ENCODE results near the gene KMT5B. TPM values are rescaled to one million over a fixed set of nuclear protein-coding genes. Genes with fewer than 3 reads are reported as not detected.

KMT5B gene
- total RNA-seq, 1 experiment from 2014 or later, result 35.1 TPM

- RAD21 ChIA-PET (ENCODE audit: low non-redundant PET in 1 of 2, low total read pairs in 2 of 2, uncharacterized antibody in 2 of 2, unreplicated experiment in 2 of 2), result no interaction called here
- peaks cover 98% of the 10 kb centered on the region for H3K79me2 ChIP-seq (ENCODE audit: insufficient read depth, low read length)
- intact Hi-C loops (cut with micrococcal nuclease), result no loop called here
Observed at GRCh38 chr11:68201492-68201891, 11.6 kb downstream of the KMT5B start.

GRCh38 chr11:68200639-68201038, 12.5 kb downstream of the KMT5B start:
- no TSS peak for BruUV-seq (replicated peaks)
- no peak overlapping the region for H3K27ac ChIP-seq (ENCODE audit: low read depth, low read length)
- H4K20me1 ChIP-seq (ENCODE audit: insufficient read depth), result peaks cover 5% of the 10 kb centered on the region; the same call in 1 of the 2 replicates
- no peak for TF ChIP-seq ZNF274 (IDR thresholded peaks at IDR 0.05; ENCODE audit: low read depth, low read length)
- no peak for TF ChIP-seq CEBPB (IDR thresholded peaks at IDR 0.05; ENCODE audit: low read depth)
- no peak for TF ChIP-seq RAD21 (IDR thresholded peaks at IDR 0.05; ENCODE audit: low read depth)
- no peak for TF ChIP-seq MAX (IDR thresholded peaks at IDR 0.05)
- no peak for TF ChIP-seq ELF1 (IDR thresholded peaks at IDR 0.05; ENCODE audit: borderline replicate concordance, low read depth)
- no peak for TF ChIP-seq JUND (IDR thresholded peaks at IDR 0.05)
- TF ChIP-seq ZFX (IDR thresholded peaks at IDR 0.05), result no peak
- H3K79me2 ChIP-seq (ENCODE audit: insufficient read depth, low read length), result peaks cover 98% of the 10 kb centered on the region
- no peaks in the 10 kb centered on the region for H3K9me2 ChIP-seq (ENCODE audit: insufficient read depth)
- no peak overlapping the region for H3K4me2 ChIP-seq (ENCODE audit: low read length)
- no peaks in the 10 kb centered on the region for H3K36me3 ChIP-seq (ENCODE audit: control insufficient read depth in 1 of 2, insufficient read depth in 2 of 2, low read length in 2 of 2)
- no peaks in the 10 kb centered on the region for H3K9me3 ChIP-seq (ENCODE audit: control insufficient read depth in 1 of 2, insufficient read depth in 1 of 2, low read depth in 1 of 2, low read length in 2 of 2)
- H2AFZ ChIP-seq (ENCODE audit: low read depth, low read length, poor library complexity, severe bottlenecking), result no peak overlapping the region
- intact Hi-C loops (cut with micrococcal nuclease), result no loop called here
- RAD21 ChIA-PET (ENCODE audit: low non-redundant PET in 1 of 2, low total read pairs in 2 of 2, uncharacterized antibody in 2 of 2, unreplicated experiment in 2 of 2), result no interaction called here
- ATAC-seq, result no peak
- no peaks in the 10 kb centered on the region for H3K27me3 ChIP-seq (ENCODE audit: insufficient read depth, low read length)
- POLR2A ChIA-PET, result no interaction called here
- no peaks in the 10 kb centered on the region for H3K4me1 ChIP-seq (ENCODE audit: control insufficient read depth in 1 of 2, insufficient read depth in 2 of 2, low read length in 2 of 2)
- CTCF ChIA-PET, result no interaction called here
- no peak overlapping the region for H3K4me3 ChIP-seq (replicated peaks in 1 of 2; ENCODE audit: low read depth in 1 of 2, low read length in 2 of 2)
- no peak for DNase-seq (ENCODE audit: low read depth, low spot score)
- H3K9ac ChIP-seq (ENCODE audit: low read length), result no peak overlapping the region

More at GRCh38 chr11:68201492-68201891, 11.6 kb downstream of the KMT5B start:
- TF ChIP-seq ATF3 (IDR thresholded peaks at IDR 0.05) (no peak), ZNF274 (IDR thresholded peaks at IDR 0.05; ENCODE audit: low read depth, low read length) (no peak), CBX3 (IDR thresholded peaks at IDR 0.05; ENCODE audit: low read depth) (no peak), EZH2phosphoT487 (IDR thresholded peaks at IDR 0.05; ENCODE audit: borderline replicate concordance) (no peak), EZH2 (IDR thresholded peaks at IDR 0.05) (no peak)
- no peak overlapping the region for H3K4me3 ChIP-seq (replicated peaks in 1 of 2; ENCODE audit: low read depth in 1 of 2, low read length in 2 of 2)
- H2AFZ ChIP-seq (ENCODE audit: low read depth, low read length, poor library complexity, severe bottlenecking), result no peak overlapping the region
- no peaks in the 10 kb centered on the region for H3K27me3 ChIP-seq (ENCODE audit: insufficient read depth, low read length)
- H3K4me2 ChIP-seq (ENCODE audit: low read length), result no peak overlapping the region
- H3K9me3 ChIP-seq (ENCODE audit: control insufficient read depth in 1 of 2, insufficient read depth in 1 of 2, low read depth in 1 of 2, low read length in 2 of 2), result no peaks in the 10 kb centered on the region
- BruUV-seq (replicated peaks), result no TSS peak
- ChIA-PET CTCF (no interaction called here), POLR2A (no interaction called here)
- no peak for DNase-seq (ENCODE audit: low read depth, low spot score)
- H3K36me3 ChIP-seq (ENCODE audit: control insufficient read depth in 1 of 2, insufficient read depth in 2 of 2, low read length in 2 of 2), result no peaks in the 10 kb centered on the region
- H4K20me1 ChIP-seq (ENCODE audit: insufficient read depth), result peaks cover 9% of the 10 kb centered on the region; the same call in 1 of the 2 replicates
- no peak overlapping the region for H3K27ac ChIP-seq (ENCODE audit: low read depth, low read length)
- no peaks in the 10 kb centered on the region for H3K9me2 ChIP-seq (ENCODE audit: insufficient read depth)
- no peak overlapping the region for H3K9ac ChIP-seq (ENCODE audit: low read length)
- ATAC-seq, result no peak
- H3K4me1 ChIP-seq (ENCODE audit: control insufficient read depth in 1 of 2, insufficient read depth in 2 of 2, low read length in 2 of 2), result no peaks in the 10 kb centered on the region

Data from HCT116 (cell line).